ENCODE measurements around the gene NTHL1. TPM values are rescaled to one million over a fixed set of nuclear protein-coding genes. Genes with fewer than 3 reads are reported as not detected.

The NTHL1 gene
- total and polyA plus RNA-seq, 2 of the 13 experiments (the other 11 are each of a cell fraction or from before 2014, with no cell fraction given): 47.5 to 64.9 TPM

DNA sequence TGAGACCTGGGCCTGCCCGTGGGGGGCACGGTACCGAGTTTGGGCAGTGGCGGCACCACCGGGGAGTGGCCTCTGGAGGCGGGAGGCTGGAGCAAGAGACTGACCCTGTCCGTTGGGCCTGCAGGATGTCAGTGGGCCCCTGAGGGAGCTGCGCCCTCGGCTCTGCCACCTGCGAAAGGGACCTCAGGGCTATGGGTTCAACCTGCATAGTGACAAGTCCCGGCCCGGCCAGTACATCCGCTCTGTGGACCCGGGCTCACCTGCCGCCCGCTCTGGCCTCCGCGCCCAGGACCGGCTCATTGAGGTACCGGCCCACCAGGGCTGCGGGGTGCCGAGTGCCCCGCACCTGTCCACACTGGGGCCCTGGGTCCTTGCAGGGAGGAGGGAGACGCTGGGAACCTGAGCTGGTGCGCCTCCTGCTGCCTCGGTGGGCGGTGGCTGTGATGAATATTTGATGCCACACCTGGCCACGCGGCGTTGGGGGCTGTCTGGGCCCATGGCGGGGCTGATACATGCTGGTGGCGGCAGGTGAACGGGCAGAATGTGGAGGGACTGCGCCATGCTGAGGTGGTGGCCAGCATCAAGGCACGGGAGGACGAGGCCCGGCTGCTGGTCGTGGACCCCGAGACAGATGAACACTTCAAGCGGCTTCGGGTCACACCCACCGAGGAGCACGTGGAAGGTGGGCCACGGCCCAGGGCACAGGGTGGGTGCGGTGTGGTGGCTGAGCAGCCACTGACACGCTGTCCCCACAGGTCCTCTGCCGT is 11.3 kb downstream of the NTHL1 start:
- DNase-seq (ENCODE audit: low spot score) (no peak), ATAC-seq (no peak), FAIRE-seq (no peak)
- WGBS (ENCODE audit: low lambda C conversion rate): 76% methylated on average over 18 of the region's 47 CpGs
- intact Hi-C loops (cut with micrococcal nuclease; ENCODE audit: unreplicated experiment) (no loop called here), in situ Hi-C loops (cut with HindIII; ENCODE audit: extremely low pct_ligation_motif_present, low pct_unique_long_range_greater_than_20kb) (no loop called here)
- Histone ChIP-seq H3K9me3 (ENCODE audit: low read length) (no peaks in the 10 kb centered on the region), H3K79me2 (ENCODE audit: insufficient read depth, low read length) (no peaks in the 10 kb centered on the region), H2AFZ (ENCODE audit: low read length) (no peak overlapping the region), H3K27me3 (ENCODE audit: control insufficient read depth in 1 of 2, insufficient read depth in 2 of 2, low read length in 2 of 2) (no peaks in the 10 kb centered on the region), H4K20me1 (ENCODE audit: insufficient read depth, low read length) (no peaks in the 10 kb centered on the region), H3K9ac (ENCODE audit: insufficient read depth, low read depth, low read length) (peak overlapping the region; percentile 75), H3K4me1 (ENCODE audit: insufficient read depth, low read length) (peaks cover 98% of the 10 kb centered on the region), H3K4me2 (ENCODE audit: low read depth, low read length) (peak overlapping the region; percentile 87), H3K27ac (ENCODE audit: extremely low read length, insufficient read depth, low read length) (peak overlapping the region; percentile 90), H3K4me3 (replicated peaks in 1 of 3; ENCODE audit: insufficient read depth in 1 of 3, low read depth in 2 of 3, low read length in 3 of 3) (peak overlapping the region; percentile 36 to 70 (median 46); a peak in 5 of 6 replicates), H3K36me3 (replicated peaks in 1 of 2; ENCODE audit: control insufficient read depth in 1 of 2, insufficient read depth in 2 of 2, low read length in 2 of 2) (peaks cover 3 to 6% of the 10 kb centered on the region in 2 experiments; a peak in 4 of 5 replicates)
- no TSS peak for BruUV-seq (replicated peaks)
- ChIA-PET POLR2A (interaction anchor here (0.6 to 4.6 kb wide), 20 partner anchors 9 to 216 kb away, joined by 3 to 67 read pairs (median 5); partner anchors contain the start of genes ECI1, NHERF2, NTHL1 and PKD1), CTCF (ENCODE audit: low intra/inter-chr PET ratio, low total read pairs) (no interaction called here)
- TF ChIP-seq ZC3H13 (CRISPR knock-in tag; IDR thresholded peaks at IDR 0.05) (peak; percentile 14), RNF2 (conservative IDR thresholded peaks at IDR 0.05; ENCODE audit: low read depth) (no peak), ZFAT (CRISPR knock-in tag; conservative IDR thresholded peaks at IDR 0.05) (no peak), HIVEP1 (CRISPR knock-in tag; IDR thresholded peaks at IDR 0.05) (no peak), JUNB (CRISPR knock-in tag; IDR thresholded peaks at IDR 0.05; ENCODE audit: borderline replicate concordance) (no peak), SRSF1 (optimal IDR thresholded peaks at IDR 0.05; ENCODE audit: low read depth, low read length) (no peak), GFI1 (CRISPR knock-in tag; IDR thresholded peaks at IDR 0.05; ENCODE audit: borderline replicate concordance) (no peak), CTCF (CRISPR knock-in tag; IDR thresholded peaks at IDR 0.05) (no peak), ISX (CRISPR knock-in tag; conservative IDR thresholded peaks at IDR 0.05) (no peak), POLR2A (IDR thresholded peaks at IDR 0.05; ENCODE audit: insufficient read depth in 1 of 2, low read depth in 2 of 2, low read length in 2 of 2) (0 out of 4 replicates have a peak, but pooled peaks of 1 of the 2 experiments have one; percentile 14), AKAP8 (CRISPR knock-in tag; IDR thresholded peaks at IDR 0.05) (peak; percentile 38)
- TF ChIP-seq, protein P1, sequence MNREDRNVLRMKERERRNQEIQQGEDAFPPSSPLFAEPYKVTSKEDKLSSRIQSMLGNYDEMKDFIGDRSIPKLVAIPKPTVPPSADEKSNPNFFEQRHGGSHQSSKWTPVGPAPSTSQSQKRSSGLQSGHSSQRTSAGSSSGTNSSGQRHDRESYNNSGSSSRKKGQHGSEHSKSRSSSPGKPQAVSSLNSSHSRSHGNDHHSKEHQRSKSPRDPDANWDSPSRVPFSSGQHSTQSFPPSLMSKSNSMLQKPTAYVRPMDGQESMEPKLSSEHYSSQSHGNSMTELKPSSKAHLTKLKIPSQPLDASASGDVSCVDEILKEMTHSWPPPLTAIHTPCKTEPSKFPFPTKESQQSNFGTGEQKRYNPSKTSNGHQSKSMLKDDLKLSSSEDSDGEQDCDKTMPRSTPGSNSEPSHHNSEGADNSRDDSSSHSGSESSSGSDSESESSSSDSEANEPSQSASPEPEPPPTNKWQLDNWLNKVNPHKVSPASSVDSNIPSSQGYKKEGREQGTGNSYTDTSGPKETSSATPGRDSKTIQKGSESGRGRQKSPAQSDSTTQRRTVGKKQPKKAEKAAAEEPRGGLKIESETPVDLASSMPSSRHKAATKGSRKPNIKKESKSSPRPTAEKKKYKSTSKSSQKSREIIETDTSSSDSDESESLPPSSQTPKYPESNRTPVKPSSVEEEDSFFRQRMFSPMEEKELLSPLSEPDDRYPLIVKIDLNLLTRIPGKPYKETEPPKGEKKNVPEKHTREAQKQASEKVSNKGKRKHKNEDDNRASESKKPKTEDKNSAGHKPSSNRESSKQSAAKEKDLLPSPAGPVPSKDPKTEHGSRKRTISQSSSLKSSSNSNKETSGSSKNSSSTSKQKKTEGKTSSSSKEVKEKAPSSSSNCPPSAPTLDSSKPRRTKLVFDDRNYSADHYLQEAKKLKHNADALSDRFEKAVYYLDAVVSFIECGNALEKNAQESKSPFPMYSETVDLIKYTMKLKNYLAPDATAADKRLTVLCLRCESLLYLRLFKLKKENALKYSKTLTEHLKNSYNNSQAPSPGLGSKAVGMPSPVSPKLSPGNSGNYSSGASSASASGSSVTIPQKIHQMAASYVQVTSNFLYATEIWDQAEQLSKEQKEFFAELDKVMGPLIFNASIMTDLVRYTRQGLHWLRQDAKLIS (CRISPR knock-in tag; IDR thresholded peaks at IDR 0.05): no peak
- TF ChIP-seq, protein P2, sequence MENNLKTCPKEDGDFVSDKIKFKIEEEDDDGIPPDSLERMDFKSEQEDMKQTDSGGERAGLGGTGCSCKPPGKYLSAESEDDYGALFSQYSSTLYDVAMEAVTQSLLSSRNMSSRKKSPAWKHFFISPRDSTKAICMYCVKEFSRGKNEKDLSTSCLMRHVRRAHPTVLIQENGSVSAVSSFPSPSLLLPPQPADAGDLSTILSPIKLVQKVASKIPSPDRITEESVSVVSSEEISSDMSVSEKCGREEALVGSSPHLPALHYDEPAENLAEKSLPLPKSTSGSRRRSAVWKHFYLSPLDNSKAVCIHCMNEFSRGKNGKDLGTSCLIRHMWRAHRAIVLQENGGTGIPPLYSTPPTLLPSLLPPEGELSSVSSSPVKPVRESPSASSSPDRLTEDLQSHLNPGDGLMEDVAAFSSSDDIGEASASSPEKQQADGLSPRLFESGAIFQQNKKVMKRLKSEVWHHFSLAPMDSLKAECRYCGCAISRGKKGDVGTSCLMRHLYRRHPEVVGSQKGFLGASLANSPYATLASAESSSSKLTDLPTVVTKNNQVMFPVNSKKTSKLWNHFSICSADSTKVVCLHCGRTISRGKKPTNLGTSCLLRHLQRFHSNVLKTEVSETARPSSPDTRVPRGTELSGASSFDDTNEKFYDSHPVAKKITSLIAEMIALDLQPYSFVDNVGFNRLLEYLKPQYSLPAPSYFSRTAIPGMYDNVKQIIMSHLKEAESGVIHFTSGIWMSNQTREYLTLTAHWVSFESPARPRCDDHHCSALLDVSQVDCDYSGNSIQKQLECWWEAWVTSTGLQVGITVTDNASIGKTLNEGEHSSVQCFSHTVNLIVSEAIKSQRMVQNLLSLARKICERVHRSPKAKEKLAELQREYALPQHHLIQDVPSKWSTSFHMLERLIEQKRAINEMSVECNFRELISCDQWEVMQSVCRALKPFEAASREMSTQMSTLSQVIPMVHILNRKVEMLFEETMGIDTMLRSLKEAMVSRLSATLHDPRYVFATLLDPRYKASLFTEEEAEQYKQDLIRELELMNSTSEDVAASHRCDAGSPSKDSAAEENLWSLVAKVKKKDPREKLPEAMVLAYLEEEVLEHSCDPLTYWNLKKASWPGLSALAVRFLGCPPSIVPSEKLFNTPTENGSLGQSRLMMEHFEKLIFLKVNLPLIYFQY (CRISPR knock-in tag; IDR thresholded peaks at IDR 0.05; ENCODE audit: borderline replicate concordance): no peak
